Astrocyte (in vitro differentiated cells and primary cell): ENCODE measurements around the gene PDGFD. TPM values are rescaled to one million over a fixed set of nuclear protein-coding genes. Genes with fewer than 3 reads are reported as not detected.

Experiments
- DNase-seq: peaks from one replicate; pipeline ENCODE4 v3.0.0-alpha.2; 2010; ENCODE audit warnings: low read depth
- FAIRE-seq: peaks from 2 replicates; lab custom pipeline; 2011; peaks lifted over from hg19 to GRCh38; lab: Jason Lieb, UNC
- H2AFZ ChIP-seq: 2 replicates; pipeline ENCODE4 v1.6.0; 2012; ENCODE audit warnings: low read depth, low read length, inconsistent platforms
- H3K27ac ChIP-seq: 2 replicates; pipeline ENCODE4 v1.5.1; 2011; ENCODE audit warnings: low read depth, low read length, inconsistent platforms
- H3K27me3 ChIP-seq: 2 replicates; pipeline ENCODE4 v1.6.0; 2011; ENCODE audit warnings: low read length, inconsistent platforms; ENCODE audit not compliant: insufficient read depth
- H3K36me3 ChIP-seq: 2 replicates; pipeline ENCODE4 v1.5.1; 2011; ENCODE audit warnings: low read length, inconsistent platforms; ENCODE audit not compliant: insufficient read depth
- H3K4me1 ChIP-seq: 2 replicates; pipeline ENCODE4 v1.5.1; 2011; ENCODE audit warnings: low read length, inconsistent platforms; ENCODE audit not compliant: insufficient read depth
- H3K4me2 ChIP-seq: 2 replicates; pipeline ENCODE4 v1.6.0; 2012; ENCODE audit warnings: low read length, inconsistent platforms
- H3K4me3 ChIP-seq: 2 replicates; pipeline ENCODE4 v1.5.1; 2011; ENCODE audit warnings: low read depth, mild to moderate bottlenecking, low read length, inconsistent platforms; ENCODE audit not compliant: insufficient read depth
- H3K79me2 ChIP-seq: 2 replicates; pipeline ENCODE4 v1.6.0; 2012; ENCODE audit warnings: mild to moderate bottlenecking, low read length, inconsistent platforms; ENCODE audit not compliant: insufficient read depth
- H3K9ac ChIP-seq: 2 replicates; pipeline ENCODE4 v1.6.0; 2012; ENCODE audit warnings: mild to moderate bottlenecking, low read length, inconsistent platforms
- H3K9me3 ChIP-seq: 2 replicates; pipeline ENCODE4 v1.5.1; 2012; ENCODE audit warnings: low read depth, mild to moderate bottlenecking, low read length, inconsistent platforms; ENCODE audit not compliant: insufficient read depth
- H4K20me1 ChIP-seq: 2 replicates; pipeline ENCODE4 v1.6.0; 2012; ENCODE audit warnings: low read length, inconsistent platforms; ENCODE audit not compliant: insufficient read depth
- H3K27ac Mint-ChIP-seq: one replicate; pipeline ENCODE4 v1.8.0; 2021; ENCODE audit warnings: mild to moderate bottlenecking, mixed read lengths; ENCODE audit not compliant: unreplicated experiment
- H3K27me3 Mint-ChIP-seq: one replicate; pipeline ENCODE4 v1.8.0; 2021; ENCODE audit warnings: low read depth, mixed read lengths; ENCODE audit not compliant: unreplicated experiment
- H3K36me3 Mint-ChIP-seq: one replicate; pipeline ENCODE4 v1.8.0; 2021; ENCODE audit warnings: low read depth, mixed read lengths; ENCODE audit not compliant: unreplicated experiment
- H3K4me1 Mint-ChIP-seq: one replicate; pipeline ENCODE4 v1.8.0; 2021; ENCODE audit warnings: low read depth, mixed read lengths; ENCODE audit not compliant: unreplicated experiment
- H3K4me3 Mint-ChIP-seq: one replicate; pipeline ENCODE4 v1.8.0; 2021; ENCODE audit warnings: mild to moderate bottlenecking, moderate library complexity, mixed read lengths; ENCODE audit not compliant: unreplicated experiment
- H3K9me3 Mint-ChIP-seq: one replicate; pipeline ENCODE4 v1.8.0; 2021; ENCODE audit warnings: mild to moderate bottlenecking, mixed read lengths; ENCODE audit not compliant: unreplicated experiment
- EZH2 ChIP-seq: IDR thresholded peaks from 2 replicates; pipeline ENCODE4 v1.6.1; 2012; ENCODE audit warnings: mild to moderate bottlenecking, low read length, inconsistent platforms; ENCODE audit not compliant: insufficient read depth
- total RNA-seq: library from RNA; stranded (reverse); gene quantifications from 2 replicates; pipeline ENCODE4 v1.2.1, GENCODE V29; 2021
- TF ChIP-seq, protein P1 (sequence below): IDR thresholded peaks from 2 replicates; pipeline ENCODE4 v1.5.1; 2011; ENCODE audit warnings: low read depth, mild to moderate bottlenecking, inconsistent platforms, low read length, moderate library complexity; ENCODE audit not compliant: insufficient read depth

Gene PDGFD
- total RNA-seq, 1 donor from 2014 or later: 2.6 TPM

- Mint-ChIP-seq H3K27ac (no peak overlapping the region), H3K36me3 (no peaks in the 10 kb centered on the region), H3K4me3 (no peak overlapping the region), H3K9me3 (no peaks in the 10 kb centered on the region), H3K4me1 (peaks cover 5% of the 10 kb centered on the region), H3K27me3 (no peaks in the 10 kb centered on the region)
- TF ChIP-seq, protein P1, sequence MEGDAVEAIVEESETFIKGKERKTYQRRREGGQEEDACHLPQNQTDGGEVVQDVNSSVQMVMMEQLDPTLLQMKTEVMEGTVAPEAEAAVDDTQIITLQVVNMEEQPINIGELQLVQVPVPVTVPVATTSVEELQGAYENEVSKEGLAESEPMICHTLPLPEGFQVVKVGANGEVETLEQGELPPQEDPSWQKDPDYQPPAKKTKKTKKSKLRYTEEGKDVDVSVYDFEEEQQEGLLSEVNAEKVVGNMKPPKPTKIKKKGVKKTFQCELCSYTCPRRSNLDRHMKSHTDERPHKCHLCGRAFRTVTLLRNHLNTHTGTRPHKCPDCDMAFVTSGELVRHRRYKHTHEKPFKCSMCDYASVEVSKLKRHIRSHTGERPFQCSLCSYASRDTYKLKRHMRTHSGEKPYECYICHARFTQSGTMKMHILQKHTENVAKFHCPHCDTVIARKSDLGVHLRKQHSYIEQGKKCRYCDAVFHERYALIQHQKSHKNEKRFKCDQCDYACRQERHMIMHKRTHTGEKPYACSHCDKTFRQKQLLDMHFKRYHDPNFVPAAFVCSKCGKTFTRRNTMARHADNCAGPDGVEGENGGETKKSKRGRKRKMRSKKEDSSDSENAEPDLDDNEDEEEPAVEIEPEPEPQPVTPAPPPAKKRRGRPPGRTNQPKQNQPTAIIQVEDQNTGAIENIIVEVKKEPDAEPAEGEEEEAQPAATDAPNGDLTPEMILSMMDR: no peak
- TF ChIP-seq EZH2: no peak
- H3K4me2 ChIP-seq: no peak overlapping the region
- FAIRE-seq (no peak), DNase-seq (no peak)
- H3K9me3 ChIP-seq: no peaks in the 10 kb centered on the region
- no peak overlapping the region for H3K27ac ChIP-seq
- H3K36me3 ChIP-seq: no peaks in the 10 kb centered on the region
- no peaks in the 10 kb centered on the region for H3K27me3 ChIP-seq
- no peak overlapping the region for H2AFZ ChIP-seq
- H3K9ac ChIP-seq: no peak overlapping the region
- H3K4me3 ChIP-seq: no peak overlapping the region
- no peaks in the 10 kb centered on the region for H4K20me1 ChIP-seq
- no peaks in the 10 kb centered on the region for H3K4me1 ChIP-seq
- no peaks in the 10 kb centered on the region for H3K79me2 ChIP-seq
Observed at GRCh38 chr11:103929170-103929903, 234.6 kb downstream of the PDGFD start.

DNA sequence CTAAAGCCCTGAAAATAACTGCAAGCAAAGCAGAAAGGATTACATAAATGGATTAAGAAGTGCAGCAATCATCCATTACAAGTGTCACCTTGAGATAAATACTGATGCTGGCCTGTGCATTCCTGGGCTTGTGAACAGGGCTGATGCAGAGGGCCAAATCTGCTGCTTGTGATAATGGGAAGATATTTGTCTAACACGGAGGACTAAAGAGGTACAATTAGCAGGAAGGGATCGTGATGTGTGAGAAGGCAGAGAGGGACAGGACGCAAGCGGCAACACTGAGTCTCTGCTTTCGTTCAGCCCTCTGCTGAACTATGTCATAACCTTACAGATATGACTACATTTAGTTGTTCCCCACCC is 235.2 kb downstream of the PDGFD start:
- no peak for DNase-seq
- Histone ChIP-seq H3K4me3 (no peak overlapping the region), H4K20me1 (no peaks in the 10 kb centered on the region), H3K79me2 (no peaks in the 10 kb centered on the region), H3K4me1 (no peaks in the 10 kb centered on the region), H3K27ac (no peak overlapping the region), H3K27me3 (no peaks in the 10 kb centered on the region), H3K4me2 (no peak overlapping the region), H2AFZ (no peak overlapping the region), H3K36me3 (no peaks in the 10 kb centered on the region), H3K9ac (no peak overlapping the region), H3K9me3 (no peaks in the 10 kb centered on the region)
- no peak overlapping the region for H3K27ac Mint-ChIP-seq
- no peak for FAIRE-seq
- no peaks in the 10 kb centered on the region for H3K36me3 Mint-ChIP-seq
- TF ChIP-seq, protein P1: no peak
- no peak for TF ChIP-seq EZH2
- no peaks in the 10 kb centered on the region for H3K27me3 Mint-ChIP-seq
- H3K4me1 Mint-ChIP-seq: peaks cover 10% of the 10 kb centered on the region
- no peaks in the 10 kb centered on the region for H3K9me3 Mint-ChIP-seq
- H3K4me3 Mint-ChIP-seq: no peak overlapping the region

DNA sequence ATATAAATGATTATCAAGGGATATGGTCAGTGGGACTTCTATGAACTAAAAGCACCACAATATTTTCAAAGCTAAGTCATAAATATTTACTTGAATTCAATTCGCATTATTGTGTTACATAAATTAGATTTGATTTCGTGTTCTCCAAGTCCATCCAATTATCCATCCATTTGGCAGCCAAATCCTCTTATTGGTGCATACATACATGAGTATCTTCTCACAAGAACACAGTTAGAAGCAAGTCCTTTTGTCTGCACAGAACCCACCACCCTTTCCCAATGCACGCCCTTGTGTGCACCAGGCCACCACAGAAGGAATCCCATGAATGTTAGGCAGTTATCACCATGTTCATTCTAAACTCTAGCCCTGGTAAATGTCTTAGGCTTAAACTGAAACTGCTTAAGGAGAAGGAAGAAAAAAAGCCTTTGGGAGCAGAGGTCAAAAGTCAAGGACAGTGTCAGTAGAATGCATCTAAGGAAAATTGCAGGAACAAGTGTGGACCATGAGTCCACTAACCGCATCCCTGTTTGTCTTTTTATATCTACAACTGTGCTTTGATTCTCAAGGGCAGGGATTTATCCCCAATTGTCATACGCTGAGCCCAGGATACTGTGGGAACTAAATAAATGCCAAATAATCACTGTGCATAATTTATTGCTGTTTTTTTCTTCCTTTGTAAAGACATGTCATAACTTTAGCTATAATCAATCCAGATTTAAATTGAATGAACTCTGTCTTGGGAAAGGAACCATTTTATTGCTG is 235.7 kb downstream of the PDGFD start:
- H3K27ac ChIP-seq: no peak overlapping the region
- no peak overlapping the region for H3K4me2 ChIP-seq
- Mint-ChIP-seq H3K4me3 (no peak overlapping the region), H3K36me3 (no peaks in the 10 kb centered on the region), H3K27me3 (no peaks in the 10 kb centered on the region), H3K9me3 (no peaks in the 10 kb centered on the region), H3K27ac (no peak overlapping the region), H3K4me1 (peaks cover 15% of the 10 kb centered on the region)
- H3K9ac ChIP-seq: no peak overlapping the region
- H3K9me3 ChIP-seq: no peaks in the 10 kb centered on the region
- H3K36me3 ChIP-seq: no peaks in the 10 kb centered on the region
- no peak overlapping the region for H2AFZ ChIP-seq
- no peaks in the 10 kb centered on the region for H4K20me1 ChIP-seq
- no peak for DNase-seq
- TF ChIP-seq EZH2: no peak
- TF ChIP-seq, protein P1: no peak
- H3K27me3 ChIP-seq: no peaks in the 10 kb centered on the region
- FAIRE-seq: no peak
- no peak overlapping the region for H3K4me3 ChIP-seq
- H3K4me1 ChIP-seq: peaks cover 5% of the 10 kb centered on the region
- no peaks in the 10 kb centered on the region for H3K79me2 ChIP-seq
